ENCODE measurements around the gene TAMALIN.

GRCh38 chr12:51971679-51972421, 34.9 kb upstream of the TAMALIN start:
- no peak for TF ChIP-seq REST (IDR thresholded peaks at IDR 0.05; ENCODE audit: low read depth)
- TF ChIP-seq TAF1 (IDR thresholded peaks at IDR 0.05; ENCODE audit: low read depth) = no peak
- no peak for TF ChIP-seq EP300 (IDR thresholded peaks at IDR 0.05; ENCODE audit: borderline replicate concordance)
- TF ChIP-seq YY1 (IDR thresholded peaks at IDR 0.05; ENCODE audit: low read depth) = no peak
